HepG2 (cell line): ENCODE data around the gene IL15. TPM values are rescaled to one million over a fixed set of nuclear protein-coding genes. Genes with fewer than 3 reads are reported as not detected.

ENCODE experiments used
- ATAC-seq: fragments of 200-7000 bp; cut with Tn5 transposase; 3 replicates; pipeline ENCODE4 v1.9.1; 2020; ENCODE audit warnings: mild to moderate bottlenecking, moderate library complexity
- BruUV-seq: library from RNA; stranded (reverse); fragments of 400-500 nt; replicated peaks from 2 replicates; lab custom pipeline; 2021; lab: Mats Ljungman, UMichigan
- CTCF ChIA-PET: fragments of 300-600 bp; formaldehyde crosslinking; extraction: SDS; loops from one replicate; lab custom pipeline; 2021; ENCODE audit warnings: low total read pairs, inconsistent platforms, low intra/inter-chr PET ratio; lab: Yijun Ruan, JAX
- POLR2A ChIA-PET: fragments of 350-600 bp; sonication (Branson Sonifier 250); formaldehyde crosslinking; loops from one replicate; lab custom pipeline; 2020; ENCODE audit warnings: antibody characterized with exemption, inconsistent platforms; lab: Yijun Ruan, JAX
- DNase-seq: peaks from one replicate; pipeline ENCODE4 v3.0.0-alpha.2; 2015; ENCODE audit warnings: low spot score
- FAIRE-seq: peaks from 3 replicates; lab custom pipeline; 2011; peaks lifted over from hg19 to GRCh38; lab: Jason Lieb, UNC
- H2AFZ ChIP-seq: one replicate; pipeline ENCODE4 v1.6.1; 2011; ENCODE audit warnings: low read length, inconsistent platforms
- H3K27ac ChIP-seq: fragments of 300-600 bp; 3 replicates; pipeline ENCODE4 v1.8.0; 2011; ENCODE audit warnings: mixed run types, mild to moderate bottlenecking, mixed read lengths, low read length, inconsistent platforms; ENCODE audit not compliant: insufficient read depth; ENCODE audit errors: extremely low read length
- H3K27me3 ChIP-seq, 2 experiments: fragments of 200-600 bp in 1 of 2; 2 replicates in 1 of 2; 3 replicates in 1 of 2; pipeline versions ENCODE4 v1.6.0 to v1.8.0; 2011; ENCODE audit warnings: low read length in 2 of 2, mild to moderate bottlenecking in 2 of 2, moderate library complexity in 2 of 2, inconsistent platforms in 1 of 2; ENCODE audit not compliant: insufficient read depth in 2 of 2, control insufficient read depth in 1 of 2
- H3K36me3 ChIP-seq, 2 experiments: fragments of 200-600 bp in 1 of 2; replicated peaks in 1 of 2; 2 replicates in 1 of 2; 3 replicates in 1 of 2; pipeline versions ENCODE4 v1.5.1 to v1.8.0; 2011; ENCODE audit warnings: low read length in 2 of 2, inconsistent platforms in 1 of 2; ENCODE audit not compliant: insufficient read depth in 2 of 2, control insufficient read depth in 1 of 2
- H3K4me1 ChIP-seq: 2 replicates; pipeline ENCODE4 v1.5.1; 2012; ENCODE audit warnings: low read length, inconsistent platforms; ENCODE audit not compliant: insufficient read depth
- H3K4me2 ChIP-seq: 2 replicates; pipeline ENCODE4 v1.6.0; 2011; ENCODE audit warnings: low read depth, low read length, inconsistent platforms
- H3K4me3 ChIP-seq, 3 experiments: fragments of 200-600 bp in 1 of 3; sonication (generic), shearing (Covaris generic) in 1 of 3; replicated peaks in 1 of 3; 2 replicates each; pipeline ENCODE4 v1.5.1; 2011 to 2016; ENCODE audit warnings: low read length in 3 of 3, inconsistent platforms in 2 of 3, low read depth in 2 of 3, mild to moderate bottlenecking in 2 of 3, control low read depth in 1 of 3, mixed read lengths in 1 of 3; ENCODE audit not compliant: insufficient read depth in 1 of 3
- H3K79me2 ChIP-seq: one replicate; pipeline ENCODE4 v1.6.1; 2011; ENCODE audit warnings: low read length, inconsistent platforms; ENCODE audit not compliant: insufficient read depth
- H3K9ac ChIP-seq: 2 replicates; pipeline ENCODE4 v1.6.0; 2011; ENCODE audit warnings: mild to moderate bottlenecking, low read depth, low read length, inconsistent platforms; ENCODE audit not compliant: insufficient read depth
- H3K9me3 ChIP-seq: 2 replicates; pipeline ENCODE4 v1.5.1; 2012; ENCODE audit warnings: mild to moderate bottlenecking, low read length
- H4K20me1 ChIP-seq: 2 replicates; pipeline ENCODE4 v1.6.0; 2011; ENCODE audit warnings: inconsistent platforms, mild to moderate bottlenecking, low read length, moderate library complexity; ENCODE audit not compliant: insufficient read depth
- CHD4 ChIP-seq: fragments of 200-600 bp; sonication (generic); IDR thresholded peaks from 2 replicates; pipeline ENCODE4 v1.7.0; 2017; ENCODE audit warnings: mild to moderate bottlenecking, low read length, borderline replicate concordance
- FOXA1 ChIP-seq, 2 experiments: fragments of 450-650 bp in 1 of 2; sonication (generic) in 1 of 2; formaldehyde crosslinking in 1 of 2; IDR thresholded peaks; 2 replicates each; pipeline versions ENCODE4 v1.4.0 to v1.6.1; 2016 to 2020; ENCODE audit warnings: missing genetic modification reagents in 1 of 2
- GABPA ChIP-seq, 2 experiments: IDR thresholded peaks; 2 replicates each; pipeline ENCODE4 v1.6.1; 2011 to 2016; ENCODE audit warnings: low read depth in 2 of 2, low read length in 1 of 2, missing biosample characterization in 1 of 2, missing genetic modification characterization in 1 of 2
- HIVEP1 ChIP-seq: sonication (generic); formaldehyde crosslinking; IDR thresholded peaks from 2 replicates; pipeline ENCODE4 v1.4.0; 2020; ENCODE audit warnings: mild to moderate bottlenecking, missing genetic modification reagents
- KMT2B ChIP-seq: IDR thresholded peaks from 2 replicates; pipeline ENCODE4 v1.6.1; 2016; ENCODE audit warnings: missing genetic modification reagents, missing compliant biosample characterization
- NR2F1 ChIP-seq, 2 experiments: fragments of 450-650 bp in 1 of 2; formaldehyde crosslinking in 1 of 2; IDR thresholded peaks; 2 replicates each; pipeline versions ENCODE4 v1.5.0 to v1.6.1; 2016 to 2020; ENCODE audit warnings: mild to moderate bottlenecking in 1 of 2, missing compliant biosample characterization in 1 of 2, missing genetic modification reagents in 1 of 2, moderate library complexity in 1 of 2
- TOE1 ChIP-seq: sonication (generic); formaldehyde crosslinking; IDR thresholded peaks from 2 replicates; pipeline ENCODE4 v1.4.0; 2020; ENCODE audit warnings: mild to moderate bottlenecking, missing genetic modification reagents
- YEATS4 ChIP-seq: sonication (generic); formaldehyde crosslinking; IDR thresholded peaks from 2 replicates; pipeline ENCODE4 v1.4.0; 2020; ENCODE audit warnings: missing genetic modification reagents, borderline replicate concordance
- ZNF160 ChIP-seq: sonication (generic); formaldehyde crosslinking; IDR thresholded peaks from 2 replicates; pipeline ENCODE4 v1.8.0; 2022; ENCODE audit warnings: mild to moderate bottlenecking, inconsistent platforms, missing genetic modification reagents
- ZNF234 ChIP-seq: sonication (generic); formaldehyde crosslinking; conservative IDR thresholded peaks from 2 replicates; pipeline ENCODE4 v1.5.1; 2020; ENCODE audit warnings: mild to moderate bottlenecking, missing genetic modification reagents
- WGBS: methylation state at CpG from one replicate; pipeline ENCODE4 v1.1.6; 2017; ENCODE audit warnings: low lambda C conversion rate; 5-methylcytosine and 5-hydroxymethylcytosine counted together
- in situ Hi-C: cut with HindIII; loops from 2 replicates; pipeline ENCODE4 v1.10.0; 2017; ENCODE audit warnings: low pct_unique_long_range_greater_than_20kb; ENCODE audit not compliant: extremely low pct_ligation_motif_present
- intact Hi-C: fragments of 100-400 bp; cut with micrococcal nuclease; formaldehyde crosslinking; loops from one replicate; pipeline ENCODE4 v1.10.0; 2022; ENCODE audit not compliant: unreplicated experiment
- polyA plus RNA-seq, 8 experiments: library from polyadenylated mRNA; depleted of rRNA in 3 of 8; stranded (reverse) in 7 of 8; unstranded in 1 of 8; fragments of >200 nt; fragmentation: Illumina TruSeq in 4 of 8; extraction: Trizol in 4 of 8; gene quantifications; 2 replicates each; pipeline versions ENCODE4 v1.2.1 to v1.2.3, GENCODE V29; 2011 to 2016; ENCODE audit warnings: low read depth in 4 of 8, missing spikeins in 1 of 8, mixed read lengths in 1 of 8; ENCODE audit not compliant: insufficient read depth in 1 of 8
- total RNA-seq, 5 experiments: library from RNA; depleted of rRNA; stranded (reverse); fragments of >200 nt; fragmentation: Illumina TruSeq; extraction: Trizol; gene quantifications; 2 replicates each; pipeline ENCODE4 v1.2.3, GENCODE V29; 2016; ENCODE audit warnings: low read depth in 1 of 5
- TF ChIP-seq, protein P1 (sequence below), 2 experiments: sonication (generic) in 1 of 2; formaldehyde crosslinking in 1 of 2; IDR thresholded peaks; 2 replicates each; pipeline versions ENCODE4 v1.6.1 to v1.9.0; 2014 to 2022; ENCODE audit warnings: antibody characterized with exemption in 1 of 2, borderline replicate concordance in 1 of 2, inconsistent platforms in 1 of 2, low read depth in 1 of 2, missing genetic modification reagents in 1 of 2

Gene IL15
- total and polyA plus RNA-seq, 2 of the 13 experiments (the other 11 are each of a cell fraction or from before 2014, with no cell fraction given), result 0.12 to 0.24 TPM

GRCh38 chr4:141605425-141605856 lies 30.9 kb upstream of the IL15 start:
- WGBS, result 30% methylated on average over 2 of the region's 18 CpGs

More at GRCh38 chr4:141605425-141605856, 30.9 kb upstream of the IL15 start:
- ChIA-PET POLR2A (no interaction called here), CTCF (no interaction called here)
- BruUV-seq, result no TSS peak
- no peak overlapping the region for H2AFZ ChIP-seq
- no peak for FAIRE-seq
- intact Hi-C loops, result no loop called here
- no peak overlapping the region for H3K27ac ChIP-seq
- H3K9me3 ChIP-seq, result no peaks in the 10 kb centered on the region; the same call in 1 of the 2 replicates
- H3K4me1 ChIP-seq, result no peaks in the 10 kb centered on the region
- no peak for ATAC-seq
- no peaks in the 10 kb centered on the region for H3K36me3 ChIP-seq
- in situ Hi-C loops, result no loop called here
- TF ChIP-seq KMT2B (CRISPR knock-in tag) (no peak), HIVEP1 (CRISPR knock-in tag) (no peak), NR2F1 (CRISPR knock-in tag; IDR thresholded peaks at IDR 0.05) (no peak), ZNF234 (CRISPR knock-in tag) (no peak), ZNF160 (CRISPR knock-in tag) (no peak), CHD4 (no peak), FOXA1 (IDR thresholded peaks at IDR 0.05) (no peak), FOXA1 (CRISPR knock-in tag; IDR thresholded peaks at IDR 0.05) (no peak), GABPA (IDR thresholded peaks at IDR 0.05; ENCODE audit: low read depth, low read length) (no peak), GABPA (CRISPR knock-in tag; IDR thresholded peaks at IDR 0.05; ENCODE audit: low read depth) (no peak), TOE1 (CRISPR knock-in tag) (no peak), YEATS4 (CRISPR knock-in tag) (no peak)
- TF ChIP-seq, protein P1, sequence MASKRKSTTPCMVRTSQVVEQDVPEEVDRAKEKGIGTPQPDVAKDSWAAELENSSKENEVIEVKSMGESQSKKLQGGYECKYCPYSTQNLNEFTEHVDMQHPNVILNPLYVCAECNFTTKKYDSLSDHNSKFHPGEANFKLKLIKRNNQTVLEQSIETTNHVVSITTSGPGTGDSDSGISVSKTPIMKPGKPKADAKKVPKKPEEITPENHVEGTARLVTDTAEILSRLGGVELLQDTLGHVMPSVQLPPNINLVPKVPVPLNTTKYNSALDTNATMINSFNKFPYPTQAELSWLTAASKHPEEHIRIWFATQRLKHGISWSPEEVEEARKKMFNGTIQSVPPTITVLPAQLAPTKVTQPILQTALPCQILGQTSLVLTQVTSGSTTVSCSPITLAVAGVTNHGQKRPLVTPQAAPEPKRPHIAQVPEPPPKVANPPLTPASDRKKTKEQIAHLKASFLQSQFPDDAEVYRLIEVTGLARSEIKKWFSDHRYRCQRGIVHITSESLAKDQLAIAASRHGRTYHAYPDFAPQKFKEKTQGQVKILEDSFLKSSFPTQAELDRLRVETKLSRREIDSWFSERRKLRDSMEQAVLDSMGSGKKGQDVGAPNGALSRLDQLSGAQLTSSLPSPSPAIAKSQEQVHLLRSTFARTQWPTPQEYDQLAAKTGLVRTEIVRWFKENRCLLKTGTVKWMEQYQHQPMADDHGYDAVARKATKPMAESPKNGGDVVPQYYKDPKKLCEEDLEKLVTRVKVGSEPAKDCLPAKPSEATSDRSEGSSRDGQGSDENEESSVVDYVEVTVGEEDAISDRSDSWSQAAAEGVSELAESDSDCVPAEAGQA (IDR thresholded peaks at IDR 0.05; ENCODE audit: low read depth), result no peak
- TF ChIP-seq, protein P1 (CRISPR knock-in tag; IDR thresholded peaks at IDR 0.05; ENCODE audit: borderline replicate concordance), result no peak
- no peaks in the 10 kb centered on the region for H4K20me1 ChIP-seq
- no peak overlapping the region for H3K4me3 ChIP-seq
- no peak for DNase-seq
- H3K79me2 ChIP-seq, result no peaks in the 10 kb centered on the region
- H3K9ac ChIP-seq, result no peak overlapping the region
- no peak overlapping the region for H3K4me2 ChIP-seq
- H3K27me3 ChIP-seq, result no peaks in the 10 kb centered on the region
